K562 (cell line): ENCODE measurements around the gene RELA. TPM values are rescaled to one million over a fixed set of nuclear protein-coding genes. Genes with fewer than 3 reads are reported as not detected.

Experiments used
- ATAC-seq: fragments of 200-7000 bp; cut with Tn5 transposase; 3 replicates; pipeline ENCODE4 v1.9.1; 2020; ENCODE audit warnings: moderate library complexity
- BruUV-seq: library from RNA; stranded (reverse); fragments of 400-500 nt; replicated peaks from 2 replicates; lab custom pipeline; 2021; lab: Mats Ljungman, UMichigan
- CTCF ChIA-PET: fragments of 300-600 bp; formaldehyde crosslinking; extraction: SDS; loops from one replicate; lab custom pipeline; 2021; ENCODE audit warnings: low intra/inter-chr PET ratio; lab: Yijun Ruan, JAX
- POLR2A ChIA-PET: fragments of 300-600, 350-650 bp; sonication (Branson Sonifier 250); formaldehyde crosslinking; extraction: SDS; loops from one replicate; lab custom pipeline; 2021; ENCODE audit warnings: antibody characterized with exemption, inconsistent platforms; lab: Yijun Ruan, JAX
- DNase-seq, 4 experiments: peaks; one replicate each; pipeline versions ENCODE4 v3.0.0 to v3.0.0-alpha.2; 2011 to 2018; ENCODE audit warnings: low spot score in 3 of 4, mixed read lengths in 3 of 4; ENCODE audit errors: extremely low read depth in 1 of 4
- FAIRE-seq: peaks from 2 replicates; lab custom pipeline; 2011; peaks lifted over from hg19 to GRCh38; lab: Jason Lieb, UNC
- H2AFZ ChIP-seq: 2 replicates; pipeline ENCODE4 v1.6.0; 2011; ENCODE audit warnings: low read depth, low read length, control low read depth, inconsistent platforms
- H3K27ac ChIP-seq: fragments of 200-600 bp; 3 replicates; pipeline ENCODE4 v1.8.0; 2011; ENCODE audit warnings: low read depth, mild to moderate bottlenecking, control low read depth, inconsistent platforms, low read length, moderate library complexity, mixed read lengths; ENCODE audit errors: extremely low read depth
- H3K27me3 ChIP-seq, 2 experiments: fragments of 300-600 bp in 1 of 2; 2 replicates in 1 of 2; 3 replicates in 1 of 2; pipeline versions ENCODE4 v1.6.0 to v1.8.0; 2011; ENCODE audit warnings: inconsistent platforms in 2 of 2, low read length in 2 of 2, mild to moderate bottlenecking in 1 of 2, mixed read lengths in 1 of 2, moderate library complexity in 1 of 2; ENCODE audit not compliant: control insufficient read depth in 2 of 2, insufficient read depth in 2 of 2
- H3K36me3 ChIP-seq: fragments of 300-600 bp; 3 replicates; pipeline ENCODE4 v1.8.0; 2011; ENCODE audit warnings: mild to moderate bottlenecking, low read length, inconsistent platforms; ENCODE audit not compliant: control insufficient read depth, insufficient read depth
- H3K4me1 ChIP-seq, 2 experiments: fragments of 200-600 bp in 1 of 2; replicated peaks in 1 of 2; 2 replicates in 1 of 2; 3 replicates in 1 of 2; pipeline versions ENCODE4 v1.5.1 to v1.8.0; 2011; ENCODE audit warnings: inconsistent platforms in 2 of 2, low read length in 2 of 2, mild to moderate bottlenecking in 1 of 2, mixed read lengths in 1 of 2, moderate library complexity in 1 of 2; ENCODE audit not compliant: control insufficient read depth in 2 of 2, insufficient read depth in 2 of 2
- H3K4me2 ChIP-seq: 2 replicates; pipeline ENCODE4 v1.6.1; 2011; ENCODE audit warnings: low read length, control low read depth, inconsistent platforms, mixed read lengths; ENCODE audit not compliant: insufficient read depth
- H3K4me3 ChIP-seq: fragments of 200-600 bp; sonication (generic), shearing (Covaris generic); 2 replicates; pipeline ENCODE4 v1.5.1; 2016; ENCODE audit warnings: control low read depth, inconsistent platforms
- H3K79me2 ChIP-seq: fragments of 200-600 bp; 3 replicates; pipeline ENCODE4 v1.8.0; 2011; ENCODE audit warnings: low read length, inconsistent platforms; ENCODE audit not compliant: control insufficient read depth, insufficient read depth
- H3K9ac ChIP-seq, 2 experiments: 2 replicates each; pipeline versions ENCODE4 v1.6.0 to v1.6.1; 2011; ENCODE audit warnings: low read depth in 2 of 2, low read length in 2 of 2, control low read depth in 1 of 2, inconsistent platforms in 1 of 2, mild to moderate bottlenecking in 1 of 2, mixed read lengths in 1 of 2; ENCODE audit not compliant: insufficient read depth in 1 of 2
- H3K9me1 ChIP-seq: one replicate; pipeline ENCODE4 v1.6.0; 2011; ENCODE audit warnings: inconsistent platforms, mild to moderate bottlenecking, low read length, moderate library complexity; ENCODE audit not compliant: control insufficient read depth, insufficient read depth
- H3K9me3 ChIP-seq: replicated peaks from 2 replicates; pipeline ENCODE4 v1.5.1; 2011; ENCODE audit warnings: low read depth, low read length, inconsistent platforms; ENCODE audit not compliant: control insufficient read depth, insufficient read depth
- H4K20me1 ChIP-seq: replicated peaks from 2 replicates; pipeline ENCODE4 v1.6.1; 2011; ENCODE audit warnings: low read length, inconsistent platforms, mixed read lengths; ENCODE audit not compliant: control insufficient read depth, insufficient read depth
- CTCF ChIP-seq, 3 experiments: IDR thresholded peaks in 2 of 3; conservative IDR thresholded peaks in 1 of 3; 2 replicates each; pipeline ENCODE4 v1.5.1; 2011 to 2012; ENCODE audit warnings: low read length in 3 of 3, mild to moderate bottlenecking in 3 of 3, control low read depth in 2 of 3, improper control_type of control experiment in 1 of 3, inconsistent platforms in 1 of 3, low read depth in 1 of 3, mixed read lengths in 1 of 3, moderate library complexity in 1 of 3; ENCODE audit not compliant: insufficient read depth in 2 of 3
- GATAD2B ChIP-seq: fragments of 450-650 bp; IDR thresholded peaks from 2 replicates; pipeline ENCODE4 v1.6.1; 2017; ENCODE audit warnings: mild to moderate bottlenecking, borderline replicate concordance
- HNRNPH1 ChIP-seq: fragments of 200-400 bp; formaldehyde crosslinking; optimal IDR thresholded peaks from 2 replicates; pipeline ENCODE3; 2017; ENCODE audit warnings: low read depth, mild to moderate bottlenecking, low read length, moderate library complexity
- HNRNPK ChIP-seq: fragments of 200-400 bp; formaldehyde crosslinking; IDR thresholded peaks from one replicate; pipeline ENCODE4 v1.6.1; 2018; ENCODE audit warnings: mild to moderate bottlenecking, low read depth, low read length; ENCODE audit not compliant: poor library complexity, severe bottlenecking
- MAFK ChIP-seq: IDR thresholded peaks from 2 replicates; pipeline ENCODE4 v1.6.1; 2011; ENCODE audit warnings: low read length, improper control_type of control experiment
- MTA3 ChIP-seq: fragments of 450-650 bp; formaldehyde crosslinking; IDR thresholded peaks from 2 replicates; pipeline ENCODE4 v1.6.1; 2017; ENCODE audit warnings: mild to moderate bottlenecking, borderline replicate concordance
- NR2C2 ChIP-seq, 2 experiments: fragments of 200-800 bp in 1 of 2; sonication (Bioruptor generic) in 1 of 2; sonication (generic) in 1 of 2; formaldehyde crosslinking in 1 of 2; IDR thresholded peaks; 2 replicates each; pipeline versions ENCODE4 v1.6.1 to v1.8.0; 2016 to 2022; ENCODE audit warnings: mild to moderate bottlenecking in 1 of 2, missing compliant biosample characterization in 1 of 2, missing genetic modification characterization in 1 of 2, missing genetic modification reagents in 1 of 2
- PCBP1 ChIP-seq: fragments of 200-400 bp; formaldehyde crosslinking; IDR thresholded peaks from 2 replicates; pipeline ENCODE4 v1.6.1; 2018; ENCODE audit warnings: mild to moderate bottlenecking, low read depth, low read length; ENCODE audit not compliant: poor library complexity, severe bottlenecking
- POLR2G ChIP-seq: fragments of 200-400 bp; formaldehyde crosslinking; IDR thresholded peaks from 2 replicates; pipeline ENCODE4 v1.6.1; 2017; ENCODE audit warnings: low read depth, mild to moderate bottlenecking, antibody characterized with exemption, low read length, moderate library complexity
- PTBP1 ChIP-seq: fragments of 200-400 bp; formaldehyde crosslinking; IDR thresholded peaks from 2 replicates; pipeline ENCODE4 v1.6.1; 2017; ENCODE audit warnings: low read depth, low read length
- THRB ChIP-seq: fragments of 450-650 bp; formaldehyde crosslinking; conservative IDR thresholded peaks from 2 replicates; pipeline ENCODE4 v1.4.0; 2022; ENCODE audit warnings: mild to moderate bottlenecking, missing genetic modification characterization
- ZNF23 ChIP-seq: fragments of 250-450 bp; sonication (Bioruptor Pico); IDR thresholded peaks from 2 replicates; pipeline ENCODE4 v1.4.0; 2020; ENCODE audit warnings: mild to moderate bottlenecking
- ZNF263 ChIP-seq: sonication (generic); formaldehyde crosslinking; IDR thresholded peaks from 2 replicates; pipeline ENCODE4 v1.8.0; 2022; ENCODE audit warnings: mild to moderate bottlenecking, missing genetic modification reagents, borderline replicate concordance
- ZNF79 ChIP-seq: fragments of 250-450 bp; sonication (Bioruptor Pico); IDR thresholded peaks from 2 replicates; pipeline ENCODE4 v1.4.0; 2020; ENCODE audit warnings: low read depth, mild to moderate bottlenecking, moderate library complexity
- WGBS: fragments of 100-300 bp; shearing (Covaris generic); methylation state at CpG from one replicate; pipeline ENCODE4 v1.1.6; 2016; ENCODE audit warnings: low coverage, mixed read lengths; ENCODE audit not compliant: insufficient coverage; ENCODE audit errors: missing lambda C conversion rate; 5-methylcytosine and 5-hydroxymethylcytosine counted together
- in situ Hi-C: fragments of 300-500 bp; cut with MboI; formaldehyde crosslinking; loops from 4 replicates; pipeline ENCODE4 v1.15.0; 2018; ENCODE audit warnings: inconsistent platforms, mixed read lengths
- intact Hi-C: fragments of 100-400 bp; cut with micrococcal nuclease; formaldehyde crosslinking; loops from 2 replicates; pipeline ENCODE4 v1.14.2; 2022
- polyA plus RNA-seq, 8 experiments: library from polyadenylated mRNA; depleted of rRNA in 4 of 8; stranded (reverse) in 5 of 8; unstranded in 3 of 8; fragments of >200 nt; fragmentation: Nextera tagmentation in 2 of 8; fragmentation: Illumina TruSeq in 1 of 8; extraction: Ambion mirVana in 2 of 8; extraction: Trizol in 1 of 8; gene quantifications; 2 replicates each; pipeline versions ENCODE4 v1.2.1 to v1.2.3, GENCODE V29; 2011 to 2014; ENCODE audit warnings: inconsistent platforms in 1 of 8, missing spikeins in 1 of 8
- total RNA-seq, 7 experiments: library from RNA; depleted of rRNA in 6 of 7; stranded (reverse); fragments of >200 nt in 6 of 7; fragmentation: Illumina TruSeq in 2 of 7; extraction: Trizol in 2 of 7; gene quantifications; 2 replicates each; pipeline versions ENCODE4 v1.2.1 to v1.2.3, GENCODE V29; 2011 to 2021; ENCODE audit warnings: low replicate concordance in 1 of 7

Gene RELA
- total and polyA plus RNA-seq, 9 of the 15 experiments (the other 6 are each of a cell fraction or from before 2014, with no cell fraction given) = 6.0 to 67.4 (median 20.6) TPM

- 0 out of 2 replicates have a peak, but pooled peaks cover 5% of the 10 kb centered on the region for H4K20me1 ChIP-seq
- no TSS peak for BruUV-seq
- 80% methylated on average over 15 of the region's 30 CpGs for WGBS
- H3K9me3 ChIP-seq = no peaks in the 10 kb centered on the region
- CTCF ChIA-PET = interaction anchor here (1.1 to 2.2 kb wide), 3 partner anchors 193 to 364 kb away, joined by 5 to 27 read pairs (median 6); no protein-coding TSS in a partner anchor
- POLR2A ChIA-PET = interaction anchor here (0.7 to 3.1 kb wide), 4 partner anchors 8 to 202 kb away, joined by 3 to 11 read pairs (median 6); partner anchors contain the start of genes NEAT1 and PCNX3
- DNase-seq = no peak
- H3K36me3 ChIP-seq = peaks cover 94% of the 10 kb centered on the region; the same call in 2 of the 3 replicates
- H3K27me3 ChIP-seq = no peaks in the 10 kb centered on the region
- H2AFZ ChIP-seq = no peak overlapping the region
- no peak for FAIRE-seq
- no peaks in the 10 kb centered on the region for H3K9me1 ChIP-seq
- intact Hi-C loops (no loop called here), in situ Hi-C loops (no loop called here)
- ATAC-seq = peak; percentile 25; the same call in 2 of the 3 replicates
- peaks cover 0 to 33% of the 10 kb centered on the region in 2 experiments; a peak in 1 of 5 replicates for H3K4me1 ChIP-seq
- no peaks in the 10 kb centered on the region; the same call in 2 of the 3 replicates for H3K79me2 ChIP-seq
- no peak overlapping the region for H3K4me3 ChIP-seq
- H3K9ac ChIP-seq = peak overlapping the region in 1 of 2 experiments; percentile 62; a peak in 2 of 4 replicates
- no peak overlapping the region for H3K4me2 ChIP-seq
- TF ChIP-seq GATAD2B (no peak), MTA3 (no peak), HNRNPH1 (no peak), ZNF23 (no peak), MAFK (no peak), PTBP1 (no peak), NR2C2 (CRISPR knock-in tag; IDR thresholded peaks at IDR 0.05) (no peak), NR2C2 (tag; IDR thresholded peaks at IDR 0.05) (no peak), CTCF (IDR thresholded peaks at IDR 0.05 in 2 of 3, conservative IDR thresholded peaks at IDR 0.05 in 1 of 3; ENCODE audit: insufficient read depth in 2 of 3, low read depth in 1 of 3, low read length in 3 of 3) (peak in 2 of 3 experiments; percentile 17 to 31; a peak in 4 of 6 replicates), THRB (CRISPR knock-in tag) (no peak), HNRNPK (no peak), PCBP1 (peak; percentile 19), POLR2G (0 out of 2 replicates have a peak, but pooled peaks have one; percentile 29), ZNF263 (CRISPR knock-in tag) (no peak), ZNF79 (CRISPR knock-in tag) (no peak)
- no peak overlapping the region for H3K27ac ChIP-seq
Measured at GRCh38 chr11:65624931-65625627, 37.6 kb downstream of the RELA start.
